CD4-positive, alpha-beta T cell treated with Interleukin-2 at 100 ng/mL for 4 hours (primary cell): ENCODE results near the gene IMPG2.
A peak's percentile ranks its signal among the peaks of the same experiment; 100 is the strongest.
"Not testable (repeated sequence)": the region's sequence is repeated elsewhere in the genome, so short reads cannot be mapped to it uniquely, and the experiment has no call there.

Source experiments
- DNase-seq: peaks from one replicate; pipeline ENCODE4 v3.0.0-alpha.2; 2020; ENCODE audit warnings: low spot score

The IMPG2 gene

GRCh38 chr3:101320475-101320874 is at the start of gene IMPG2:
IMPG2 (minus strand) TSS chr3:101320575; CDS start chr3:101320372, 203 bp downstream.
- no peak for DNase-seq

GRCh38 chr3:101362406-101362805 is 42.0 kb upstream of the IMPG2 start:
- no peak for DNase-seq

GRCh38 chr3:101351829-101352228 is 31.5 kb upstream of the IMPG2 start:
- DNase-seq = peak; percentile 4

- DNase-seq = no peak
Measured at GRCh38 chr3:101340591-101340990, 20.2 kb upstream of the IMPG2 start.

- DNase-seq = no peak
Measured at GRCh38 chr3:101333883-101334282, 13.5 kb upstream of the IMPG2 start.

GRCh38 chr3:101329016-101329673 is 8.8 kb upstream of the IMPG2 start:
- no peak for DNase-seq

GRCh38 chr3:101325393-101326134 is 5.2 kb upstream of the IMPG2 start:
- no peak for DNase-seq

GRCh38 chr3:101319531-101319930 is 844 bp downstream of the IMPG2 start:
- no peak for DNase-seq

GRCh38 chr3:101312545-101312944 is 7.8 kb downstream of the IMPG2 start:
- no peak for DNase-seq

GRCh38 chr3:101311676-101312075 is 8.7 kb downstream of the IMPG2 start:
- DNase-seq = no peak

GRCh38 chr3:101310978-101311375 is 9.4 kb downstream of the IMPG2 start:
- no peak for DNase-seq

GRCh38 chr3:101308147-101308772 is 12.1 kb downstream of the IMPG2 start:
- DNase-seq = not testable (repeated sequence)

- DNase-seq = no peak
Measured at GRCh38 chr3:101303836-101304235, 16.5 kb downstream of the IMPG2 start.

GRCh38 chr3:101303089-101303731 is 17.2 kb downstream of the IMPG2 start:
- DNase-seq = no peak

GRCh38 chr3:101300073-101300472 is 20.3 kb downstream of the IMPG2 start:
- DNase-seq = no peak

- DNase-seq = no peak
Measured at GRCh38 chr3:101292027-101292426, 28.3 kb downstream of the IMPG2 start.

GRCh38 chr3:101288294-101288693 is 32.1 kb downstream of the IMPG2 start:
- no peak for DNase-seq

GRCh38 chr3:101284757-101285156 is 35.6 kb downstream of the IMPG2 start:
- DNase-seq = no peak

- DNase-seq = no peak
Measured at GRCh38 chr3:101281521-101282030, 38.8 kb downstream of the IMPG2 start.

GRCh38 chr3:101279765-101280385 is 40.5 kb downstream of the IMPG2 start:
- no peak for DNase-seq

GRCh38 chr3:101279162-101279561 is 41.2 kb downstream of the IMPG2 start:
- no peak for DNase-seq

GRCh38 chr3:101278727-101279126 is 41.6 kb downstream of the IMPG2 start:
- DNase-seq = no peak
